Large intestine (tissue), 3 donors: ENCODE results near the gene NEK11. TPM values are rescaled to one million over a fixed set of nuclear protein-coding genes. Genes with fewer than 3 reads are reported as not detected.
"Not testable (repeated sequence)": the region's sequence is repeated elsewhere in the genome, so short reads cannot be mapped to it uniquely, and the experiment has no call there.

Experiments used
- DNase-seq, 2 donors: peaks; one replicate each; pipeline versions ENCODE4 v3.0.0 to v3.0.0-alpha.2; 2013
- H3K27ac ChIP-seq: one replicate; pipeline ENCODE4 v1.5.1; 2013; ENCODE audit warnings: low read length
- H3K27me3 ChIP-seq: 2 replicates; pipeline ENCODE4 v1.6.1; 2013; ENCODE audit warnings: low read length; ENCODE audit not compliant: control insufficient read depth, insufficient read depth
- H3K36me3 ChIP-seq: 2 replicates; pipeline ENCODE4 v1.6.1; 2013; ENCODE audit warnings: low read length; ENCODE audit not compliant: control insufficient read depth, insufficient read depth
- H3K4me1 ChIP-seq: one replicate; pipeline ENCODE4 v1.6.1; 2013; ENCODE audit warnings: low read length; ENCODE audit not compliant: control insufficient read depth, insufficient read depth
- H3K4me3 ChIP-seq: one replicate; pipeline ENCODE4 v1.5.1; 2013; ENCODE audit warnings: low read length
- H3K9me3 ChIP-seq: one replicate; pipeline ENCODE4 v1.6.1; 2013; ENCODE audit warnings: mild to moderate bottlenecking, low read depth, low read length, moderate library complexity; ENCODE audit not compliant: control insufficient read depth
- WGBS: methylation state at CpG from one replicate; pipeline ENCODE4 v1.1.5; 2013; ENCODE audit warnings: low lambda C conversion rate; ENCODE audit not compliant: insufficient coverage; 5-methylcytosine and 5-hydroxymethylcytosine counted together
- polyA plus RNA-seq: library from polyadenylated mRNA; unstranded; fragments of 120-200 nt; gene quantifications from one replicate; pipeline ENCODE4 v1.2.1, GENCODE V29; 2013

The NEK11 gene
- polyA plus RNA-seq, 1 donor = 10.5 TPM

GRCh38 chr3:131350506-131350905 is 323.8 kb downstream of the NEK11 start:
- H3K36me3 ChIP-seq = no peaks in the 10 kb centered on the region
- no peaks in the 10 kb centered on the region for H3K9me3 ChIP-seq
- no peaks in the 10 kb centered on the region for H3K4me1 ChIP-seq
- no peak for DNase-seq
- no peak overlapping the region for H3K27ac ChIP-seq
- H3K27me3 ChIP-seq = no peaks in the 10 kb centered on the region
- no peak overlapping the region for H3K4me3 ChIP-seq
- no CpG with 5 or more reads among the region's 1 CpG for WGBS

- Histone ChIP-seq H3K27ac (no peak overlapping the region), H3K9me3 (no peaks in the 10 kb centered on the region), H3K4me3 (no peak overlapping the region), H3K27me3 (no peaks in the 10 kb centered on the region), H3K36me3 (no peaks in the 10 kb centered on the region), H3K4me1 (no peaks in the 10 kb centered on the region)
- no peak for DNase-seq
- no CpG with 5 or more reads among the region's 2 CpGs for WGBS
These were observed 326.6 kb downstream of the NEK11 start for GRCh38 chr3:131353016-131353877.

- H3K27ac ChIP-seq = no peak overlapping the region
- H3K36me3 ChIP-seq = no peaks in the 10 kb centered on the region
- no peaks in the 10 kb centered on the region for H3K4me1 ChIP-seq
- no peak overlapping the region for H3K4me3 ChIP-seq
- no peaks in the 10 kb centered on the region for H3K27me3 ChIP-seq
- 88% methylated on average over 1 of the region's 2 CpGs for WGBS
- no peak for DNase-seq
- H3K9me3 ChIP-seq = no peaks in the 10 kb centered on the region
These were observed 327.3 kb downstream of the NEK11 start for GRCh38 chr3:131353986-131354385.

- H3K27ac ChIP-seq = no peak overlapping the region
- H3K4me3 ChIP-seq = no peak overlapping the region
- no peaks in the 10 kb centered on the region for H3K36me3 ChIP-seq
- no peaks in the 10 kb centered on the region for H3K27me3 ChIP-seq
- no peak for DNase-seq
- no CpG with 5 or more reads among the region's 5 CpGs for WGBS
- H3K4me1 ChIP-seq = no peaks in the 10 kb centered on the region
- no peaks in the 10 kb centered on the region for H3K9me3 ChIP-seq
These were observed 329.4 kb downstream of the NEK11 start for GRCh38 chr3:131356006-131356595.

GRCh38 chr3:131357275-131357674 is 330.6 kb downstream of the NEK11 start:
- H3K9me3 ChIP-seq = no peaks in the 10 kb centered on the region
- no peak overlapping the region for H3K27ac ChIP-seq
- H3K27me3 ChIP-seq = no peaks in the 10 kb centered on the region
- H3K4me3 ChIP-seq = no peak overlapping the region
- 100% methylated on average over 1 of the region's 1 CpG for WGBS
- peaks cover 2% of the 10 kb centered on the region for H3K4me1 ChIP-seq
- DNase-seq = no peak
- H3K36me3 ChIP-seq = no peaks in the 10 kb centered on the region

GRCh38 chr3:131360191-131360755 is 333.6 kb downstream of the NEK11 start:
- H3K36me3 ChIP-seq = no peaks in the 10 kb centered on the region
- H3K4me3 ChIP-seq = no peak overlapping the region
- no peak overlapping the region for H3K27ac ChIP-seq
- peaks cover 15% of the 10 kb centered on the region for H3K4me1 ChIP-seq
- DNase-seq = no peak
- no CpG with 5 or more reads among the region's 4 CpGs for WGBS
- H3K27me3 ChIP-seq = no peaks in the 10 kb centered on the region
- H3K9me3 ChIP-seq = no peaks in the 10 kb centered on the region

- H3K4me3 ChIP-seq = peak overlapping the region; percentile 70
- peak overlapping the region; percentile 60 for H3K27ac ChIP-seq
- not testable (repeated sequence) for DNase-seq, H3K9me3 ChIP-seq, H3K27me3 ChIP-seq, H3K36me3 ChIP-seq
- 100% methylated on average over 1 of the region's 7 CpGs for WGBS
- peaks cover 15% of the 10 kb centered on the region for H3K4me1 ChIP-seq
These were observed 334.4 kb downstream of the NEK11 start for GRCh38 chr3:131361066-131361463.

GRCh38 chr3:131361464-131362421 is 335.1 kb downstream of the NEK11 start:
- no peaks in the 10 kb centered on the region for H3K36me3 ChIP-seq
- 0% methylated on average over 1 of the region's 64 CpGs for WGBS
- no peaks in the 10 kb centered on the region for H3K9me3 ChIP-seq
- no peaks in the 10 kb centered on the region for H3K27me3 ChIP-seq
- H3K4me3 ChIP-seq = peak overlapping the region; percentile 70
- peak; percentile 97 to 98 for DNase-seq
- peaks cover 15% of the 10 kb centered on the region for H3K4me1 ChIP-seq
- peak overlapping the region; percentile 81 for H3K27ac ChIP-seq

- Histone ChIP-seq H3K4me3 (no peak overlapping the region), H3K9me3 (no peaks in the 10 kb centered on the region), H3K36me3 (no peaks in the 10 kb centered on the region), H3K4me1 (peaks cover 15% of the 10 kb centered on the region), H3K27ac (no peak overlapping the region), H3K27me3 (no peaks in the 10 kb centered on the region)
- no peak for DNase-seq
- no CpG with 5 or more reads among the region's 3 CpGs for WGBS
These were observed 336.6 kb downstream of the NEK11 start for GRCh38 chr3:131363275-131363674.
